Raji (cell line): Measurements from ENCODE around the gene GUCA2B.

ENCODE experiments used
- POLR2A ChIP-seq: IDR thresholded peaks from 2 replicates; pipeline ENCODE4 v1.6.1; 2011; ENCODE audit warnings: low read depth, low read length, control low read depth; ENCODE audit not compliant: insufficient read depth

The GUCA2B gene

DNA sequence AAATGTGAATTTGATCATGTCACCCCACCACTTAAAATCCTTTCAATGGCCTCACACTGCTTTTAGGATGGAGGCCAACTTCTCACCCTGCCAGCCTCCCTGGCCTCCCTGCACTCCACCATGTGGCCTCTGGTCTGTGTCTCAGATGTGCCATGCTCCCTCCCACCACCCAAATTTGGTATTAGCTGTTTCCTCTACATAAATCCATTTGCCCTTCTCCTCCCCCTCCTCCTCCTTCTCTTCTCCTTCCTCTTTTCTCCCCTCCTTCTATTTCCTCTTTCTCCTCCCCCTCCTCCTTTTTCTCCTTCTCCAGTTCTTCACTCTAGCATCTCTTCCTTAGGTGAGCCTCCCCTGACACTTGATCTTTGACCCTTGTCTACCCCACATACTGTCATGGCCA lies 16.7 kb upstream of the GUCA2B start:
- TF ChIP-seq POLR2A: no peak

DNA sequence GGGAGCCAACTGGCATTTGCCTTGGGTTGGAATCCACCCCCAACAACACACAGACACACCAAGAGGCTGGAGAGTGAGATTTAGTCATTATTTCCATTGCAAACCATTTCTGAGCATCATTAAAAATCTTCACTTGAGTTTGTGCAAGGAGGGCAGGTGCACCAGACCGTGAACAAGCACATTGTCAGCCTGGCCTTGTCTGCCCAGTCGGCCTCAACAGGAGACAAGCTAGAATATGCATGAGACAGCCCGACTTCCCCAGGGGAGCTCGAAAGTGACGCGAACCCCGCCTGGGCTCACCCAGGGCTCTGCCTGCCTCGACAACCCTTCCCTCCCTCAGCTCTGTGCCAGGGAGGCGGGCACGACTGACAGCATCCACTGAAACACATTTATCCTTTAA lies 15.4 kb upstream of the GUCA2B start:
- TF ChIP-seq POLR2A: no peak

DNA sequence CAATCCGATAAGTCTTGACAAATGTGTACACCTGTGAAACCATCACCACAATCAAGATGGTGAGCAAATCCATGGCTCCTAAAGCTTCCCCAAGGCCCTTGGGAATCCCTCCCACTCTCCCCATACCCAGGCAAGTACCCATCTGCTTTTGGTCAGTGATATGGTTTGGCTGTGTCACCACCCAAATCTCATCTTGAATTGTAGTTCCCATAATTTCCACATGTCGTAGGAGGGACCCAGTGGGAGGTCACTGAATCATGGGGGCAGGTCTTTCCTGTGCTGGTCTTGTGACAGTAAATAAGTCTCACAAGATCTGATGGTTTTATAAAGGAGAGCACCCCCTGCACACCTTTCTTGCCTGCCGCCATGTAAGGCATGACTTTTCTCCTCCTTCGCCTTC lies 14.6 kb upstream of the GUCA2B start:
- no peak for TF ChIP-seq POLR2A

DNA sequence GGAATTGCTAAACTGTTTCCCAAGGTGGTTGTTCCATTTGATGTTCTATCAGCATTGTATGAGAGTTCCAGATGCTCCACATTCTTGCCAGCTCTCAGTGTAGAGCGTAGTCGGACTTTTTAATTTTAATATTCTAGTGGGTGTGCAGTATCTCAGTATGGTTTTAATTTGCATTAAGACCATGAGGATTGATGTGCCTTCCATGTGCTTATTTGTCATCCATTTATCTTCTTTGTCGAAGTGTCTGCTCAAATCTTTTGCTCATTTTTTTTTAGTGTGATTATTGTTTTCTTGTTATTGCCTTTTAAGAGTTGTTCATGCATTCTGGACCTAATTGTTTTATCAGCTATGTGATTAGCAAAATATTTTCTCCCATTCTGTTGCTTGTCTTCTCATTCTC lies 13.8 kb upstream of the GUCA2B start:
- no peak for TF ChIP-seq POLR2A

DNA sequence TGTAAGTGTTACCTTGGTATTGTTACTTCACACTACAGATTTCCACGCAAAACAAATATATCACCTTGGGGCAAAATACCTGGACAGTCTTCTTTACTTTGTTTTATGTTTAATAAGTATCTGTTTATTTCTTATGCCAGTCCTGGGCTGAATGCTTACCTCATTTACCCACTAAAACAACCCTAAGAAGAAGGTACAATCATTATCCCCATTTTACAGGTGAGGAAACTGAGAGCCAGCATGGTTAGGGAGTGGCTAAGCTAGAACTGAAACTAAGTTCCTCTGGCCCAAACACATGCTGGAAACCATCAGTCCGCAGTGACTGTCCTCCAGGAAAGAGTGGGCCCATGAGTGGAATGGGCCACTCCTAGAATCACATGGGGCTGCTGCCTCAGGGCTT lies 13.0 kb upstream of the GUCA2B start:
- TF ChIP-seq POLR2A: no peak

DNA sequence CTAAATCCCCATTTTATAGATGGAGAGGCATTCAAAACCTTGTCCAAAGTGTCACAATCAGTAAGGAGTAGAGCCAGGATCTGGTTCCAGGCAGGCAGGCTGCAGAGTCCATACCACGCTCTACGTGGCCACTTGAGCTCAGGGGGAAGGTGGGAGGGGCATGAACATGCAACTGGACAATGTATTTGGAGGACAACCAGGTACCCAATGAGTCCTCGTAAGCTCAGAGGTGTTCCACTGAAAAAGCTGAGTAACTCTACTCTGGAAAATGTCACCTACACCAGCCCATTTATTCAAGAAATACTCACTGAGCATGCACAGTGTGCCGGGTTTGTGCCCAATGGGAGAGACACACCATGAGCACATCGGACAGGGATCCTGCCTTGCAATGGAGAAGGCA lies 11.2 kb upstream of the GUCA2B start:
- TF ChIP-seq POLR2A: no peak

DNA sequence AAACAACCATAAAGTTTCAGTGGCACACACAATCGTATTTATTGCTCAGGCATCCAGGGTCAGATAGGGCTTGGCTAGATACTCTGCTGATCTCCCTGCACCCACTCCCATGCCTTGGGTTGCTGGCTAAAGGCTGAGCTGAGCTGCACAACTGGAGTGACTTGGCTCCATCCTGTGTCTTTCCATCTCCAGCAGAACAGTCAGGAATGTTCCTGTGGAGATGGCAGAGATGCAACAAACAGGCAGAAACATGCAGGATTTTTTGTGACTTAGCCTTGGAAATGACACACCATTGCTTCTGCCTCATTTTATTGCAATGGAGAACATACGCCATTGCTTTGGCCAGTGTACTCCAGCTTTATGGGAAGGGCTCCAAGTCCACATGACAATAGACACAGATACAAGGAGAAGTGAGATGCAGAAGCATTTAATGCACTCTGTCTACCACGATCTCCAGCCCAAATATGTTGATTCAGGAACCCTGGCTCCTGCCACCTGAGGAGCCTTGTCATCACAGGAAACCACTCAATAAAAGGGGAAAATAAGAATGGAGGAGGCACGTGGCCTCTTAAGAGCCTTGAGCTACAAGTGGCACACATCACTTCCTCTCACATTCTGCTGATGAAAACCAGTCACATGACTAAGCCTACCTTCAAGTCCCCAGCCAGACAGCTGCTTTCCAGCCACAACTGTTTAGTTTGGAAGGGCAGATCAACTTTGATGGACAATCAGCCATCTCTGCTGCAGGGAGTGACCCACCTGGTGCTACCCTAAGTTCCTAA lies 10.1 kb upstream of the GUCA2B start:
- TF ChIP-seq POLR2A: no peak

DNA sequence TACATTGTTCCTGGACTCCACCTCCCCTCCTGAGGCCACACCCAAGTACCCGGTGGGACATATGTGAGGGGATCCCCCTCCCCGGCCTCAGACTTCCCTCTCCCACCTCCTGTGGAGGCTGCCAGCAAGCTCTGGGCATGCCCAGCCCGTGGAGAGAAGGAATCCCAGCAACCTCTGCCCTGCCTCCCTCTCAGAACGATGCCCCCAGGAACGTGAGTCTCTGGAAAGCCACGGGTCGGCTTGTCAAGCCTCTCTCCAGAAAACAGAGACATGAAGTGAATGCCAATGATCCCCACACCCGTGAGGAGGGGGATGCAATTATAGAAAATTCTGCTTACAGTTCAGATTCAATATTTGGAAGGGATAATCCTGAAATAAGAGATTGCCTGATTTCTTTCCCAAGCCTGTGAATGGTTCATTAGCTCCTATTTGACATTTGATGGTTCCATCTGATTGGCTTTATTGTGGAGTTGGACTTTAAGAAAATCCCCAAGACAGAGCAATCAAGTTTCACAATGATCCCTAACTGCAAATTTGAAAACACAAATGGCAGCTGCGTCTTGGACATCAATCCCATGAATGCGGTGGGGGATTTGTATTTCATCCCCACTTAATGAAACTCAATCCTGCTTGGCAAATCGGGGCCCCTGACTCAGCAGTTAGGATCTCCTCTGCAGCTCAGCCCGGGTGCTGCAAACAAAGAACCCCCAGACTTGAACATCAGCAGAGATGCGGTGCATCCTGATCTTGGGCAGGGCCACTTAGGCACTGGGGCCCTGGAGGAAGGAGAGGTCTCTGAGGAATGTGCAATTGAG lies 9.1 kb upstream of the GUCA2B start:
- no peak for TF ChIP-seq POLR2A

DNA sequence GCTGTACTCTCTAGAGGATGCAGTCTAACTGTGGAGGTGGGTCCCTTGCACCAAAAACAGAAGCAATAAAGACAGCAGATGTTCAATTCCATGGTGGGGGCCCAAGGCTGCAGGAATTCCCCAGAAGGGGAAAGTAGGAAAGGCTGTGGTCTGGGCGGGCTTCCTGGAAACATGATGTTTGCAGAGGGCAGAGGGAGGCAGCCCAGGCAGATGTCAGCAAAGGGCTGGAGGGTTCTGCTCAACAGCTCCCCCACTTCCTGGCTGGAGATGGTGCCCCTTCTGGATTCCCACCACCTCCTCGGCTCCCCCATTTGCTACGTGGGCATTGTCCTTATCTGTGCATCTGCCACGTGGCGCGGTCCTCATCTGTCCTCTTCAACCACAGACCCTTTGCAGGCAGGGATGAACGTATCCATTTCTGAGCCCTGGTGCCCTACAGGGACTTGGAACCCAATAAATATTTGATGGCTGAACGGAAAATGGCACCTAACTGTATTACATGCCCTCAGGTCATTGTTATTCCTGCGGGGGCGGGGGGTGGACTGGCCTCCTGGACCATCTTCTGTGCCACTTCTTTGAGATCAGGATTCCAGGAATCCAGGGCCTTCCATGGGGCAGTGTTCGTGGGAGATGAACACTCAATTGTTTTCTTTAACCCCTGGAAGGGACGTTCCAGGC lies 8.4 kb upstream of the GUCA2B start:
- no peak for TF ChIP-seq POLR2A

DNA sequence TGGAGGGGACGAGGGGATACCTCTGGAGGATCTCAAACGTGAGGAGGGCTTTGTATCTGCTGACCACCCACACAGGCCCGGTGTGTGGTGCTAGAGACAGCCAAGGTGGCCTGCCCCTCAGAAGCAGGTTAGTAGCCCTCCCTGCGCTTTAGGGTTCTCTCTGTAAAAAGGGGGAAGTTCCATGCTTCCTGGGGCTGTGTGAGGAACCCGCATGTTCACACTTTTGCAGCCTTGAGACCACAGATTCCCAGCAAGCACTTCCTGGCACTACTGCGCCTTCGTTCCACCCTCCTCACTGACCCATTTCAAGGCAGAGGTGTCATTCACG lies 7.9 kb upstream of the GUCA2B start:
- no peak for TF ChIP-seq POLR2A

DNA sequence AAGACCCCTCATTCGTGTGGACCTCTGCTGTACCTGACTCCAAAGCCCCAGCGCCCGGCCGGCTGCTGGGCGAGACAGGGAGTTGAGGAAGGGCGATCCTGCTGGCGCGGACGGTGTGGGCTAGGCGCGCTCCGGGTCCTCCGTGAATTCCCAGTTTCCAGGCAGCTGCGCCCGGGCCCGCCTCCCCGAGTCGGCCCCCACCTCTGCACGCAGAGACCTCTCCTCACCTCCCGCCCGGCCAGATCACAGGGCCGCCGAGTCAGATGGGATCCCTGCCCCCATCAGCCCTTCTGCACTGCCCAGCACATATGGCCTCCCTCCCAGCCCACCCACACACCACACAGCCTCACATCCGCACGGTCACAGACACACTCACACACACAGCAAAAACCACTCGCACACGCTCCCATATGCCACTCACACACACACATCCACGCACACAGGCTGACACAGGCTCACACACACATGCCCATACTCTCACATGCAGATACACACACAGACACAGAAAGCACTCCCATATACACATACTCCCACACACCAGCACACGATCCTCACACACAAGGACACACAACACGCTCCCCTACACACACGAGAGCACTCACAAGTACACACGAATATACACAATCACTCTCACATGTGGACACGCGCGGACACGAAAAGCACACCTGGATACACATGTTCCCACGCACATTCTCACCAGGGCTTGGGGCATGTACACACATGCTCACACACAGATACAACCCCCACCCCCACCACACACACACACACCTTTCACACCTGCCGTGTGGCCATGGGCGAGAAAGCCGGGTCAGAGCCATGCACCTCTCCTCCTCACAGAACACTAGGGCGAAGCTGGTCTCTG lies 7.2 kb upstream of the GUCA2B start:
- no peak for TF ChIP-seq POLR2A

DNA sequence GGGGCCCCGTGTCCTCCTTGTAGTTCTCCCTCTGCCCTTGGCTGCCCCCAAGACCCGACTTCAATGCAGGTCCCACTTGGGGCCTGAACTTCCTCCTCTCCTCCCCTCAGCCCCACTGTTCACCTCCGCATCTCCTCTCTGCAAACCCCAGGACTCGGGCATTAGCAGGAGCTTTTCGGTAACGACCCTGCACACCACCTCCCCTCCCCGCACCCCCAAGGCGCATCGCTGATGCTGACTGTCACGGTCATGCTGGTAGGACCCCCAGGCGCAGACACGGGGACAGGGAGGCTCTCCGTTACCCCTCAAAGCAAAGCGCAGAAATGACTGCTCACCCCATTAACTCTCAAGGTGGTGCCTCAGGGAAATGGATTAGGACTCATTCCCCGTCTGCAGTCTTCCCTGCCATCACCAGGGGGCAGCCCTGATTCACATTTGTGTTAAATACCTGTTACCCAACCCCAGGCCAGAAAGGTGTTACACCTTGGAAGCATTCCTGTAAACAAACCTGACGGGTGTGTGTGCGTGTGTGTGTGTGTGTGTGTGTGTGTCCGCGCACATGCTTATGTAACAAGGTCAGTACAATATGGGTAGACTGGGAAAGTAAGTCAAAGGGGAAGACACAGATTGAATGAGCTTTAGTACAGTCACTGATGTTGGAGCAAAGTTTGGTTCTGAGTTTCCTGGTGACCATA lies 6.4 kb upstream of the GUCA2B start:
- no peak for TF ChIP-seq POLR2A

DNA sequence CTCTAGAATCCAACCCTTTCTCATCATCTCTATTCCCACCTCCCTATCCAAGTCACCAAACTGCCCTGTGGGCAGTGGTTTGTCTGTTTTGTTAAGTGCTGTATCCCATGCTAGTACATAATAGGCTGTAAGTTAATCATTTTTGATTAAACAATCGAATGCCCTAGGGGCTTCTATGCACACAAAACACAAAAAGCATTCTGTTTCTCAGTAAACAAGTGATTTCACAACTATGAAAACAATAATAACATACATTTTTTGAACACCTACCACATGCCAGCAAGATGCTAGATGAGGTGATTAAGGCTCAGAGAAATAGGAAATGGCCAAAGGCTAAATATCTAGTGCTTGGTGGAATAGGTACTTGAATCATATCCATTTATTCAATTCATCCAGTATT lies 5.0 kb upstream of the GUCA2B start:
- TF ChIP-seq POLR2A: no peak

DNA sequence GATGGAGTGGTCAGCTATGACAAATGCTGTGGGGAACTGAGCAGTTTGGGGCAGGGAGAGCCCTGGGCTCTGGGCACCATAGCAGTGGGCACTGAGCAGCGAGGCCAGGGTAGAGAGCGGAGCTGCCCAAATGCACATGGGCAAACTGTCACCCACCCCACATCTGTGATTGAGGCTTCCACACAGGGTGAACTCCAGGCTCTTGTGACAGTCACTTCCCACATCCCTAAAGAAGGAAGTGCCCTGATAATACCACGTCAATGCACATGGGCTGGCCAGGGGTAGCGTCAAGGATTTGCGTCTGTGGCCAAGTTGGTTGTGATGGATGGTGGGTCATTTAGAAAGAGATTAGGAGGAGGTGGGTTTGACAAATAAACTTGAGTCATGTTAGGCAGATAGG lies 2.6 kb upstream of the GUCA2B start:
- no peak for TF ChIP-seq POLR2A
